Glomerular endothelial cell (primary cell): ENCODE results near the gene DNAH1. TPM values are rescaled to one million over a fixed set of nuclear protein-coding genes. Genes with fewer than 3 reads are reported as not detected.
"Not testable (repeated sequence)": the region's sequence is repeated elsewhere in the genome, so short reads cannot be mapped to it uniquely, and the experiment has no call there.

Source experiments
- DNase-seq: peaks from one replicate; pipeline ENCODE4 v3.0.0-alpha.2; 2011; ENCODE audit warnings: low read depth, low spot score; ENCODE audit errors: extremely low read depth
- total RNA-seq: library from RNA; depleted of rRNA; stranded (reverse); fragments of >200 nt; gene quantifications from 2 replicates; pipeline ENCODE4 v1.2.3, GENCODE V29; 2015

Gene DNAH1
- 3.2 and 9.9 TPM in 2 replicates for total RNA-seq

DNA sequence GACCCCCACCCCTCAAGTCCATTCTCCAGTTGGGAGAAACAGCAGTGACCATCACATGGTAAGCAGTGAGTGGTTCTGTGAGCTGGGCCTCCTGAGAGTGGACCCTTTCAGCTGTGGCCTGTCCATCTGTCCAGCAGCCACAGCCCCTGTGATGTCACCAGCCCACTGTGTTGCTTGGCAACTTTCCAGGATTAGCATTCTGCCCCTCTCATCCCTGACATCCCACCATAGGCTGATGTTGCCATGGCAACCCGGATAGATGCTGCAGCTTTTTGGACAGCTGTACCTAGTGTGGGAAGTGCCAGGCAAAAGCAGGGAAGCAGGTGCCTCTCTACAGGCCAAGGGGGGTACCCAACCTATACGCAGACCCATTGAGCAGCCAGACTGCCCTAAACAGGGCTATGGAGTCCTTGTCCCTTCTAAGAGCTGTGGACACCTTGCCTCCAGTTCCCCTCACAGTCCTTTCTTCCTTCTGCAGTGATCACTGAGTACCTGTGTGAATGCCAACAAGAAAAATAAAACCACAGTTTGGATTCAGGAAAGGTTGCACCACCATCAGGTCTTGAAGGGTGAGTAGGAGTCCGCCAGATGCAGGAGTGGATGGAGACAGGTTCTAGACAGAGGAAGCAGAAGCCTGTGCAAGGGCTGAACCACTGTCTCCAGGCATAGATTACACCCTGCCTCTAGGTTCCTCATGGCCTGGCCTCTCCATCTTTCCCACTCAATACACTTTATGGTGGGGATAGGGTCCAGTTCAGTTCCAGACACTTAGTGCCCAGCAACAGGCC is at the start of gene DNAH1:
Gene DNAH1 (plus strand): TSS at position 343 of the 788 bp plus-strand sequence. CDS start 6,124 bp downstream, outside the sequence.
- no peak for DNase-seq

DNA sequence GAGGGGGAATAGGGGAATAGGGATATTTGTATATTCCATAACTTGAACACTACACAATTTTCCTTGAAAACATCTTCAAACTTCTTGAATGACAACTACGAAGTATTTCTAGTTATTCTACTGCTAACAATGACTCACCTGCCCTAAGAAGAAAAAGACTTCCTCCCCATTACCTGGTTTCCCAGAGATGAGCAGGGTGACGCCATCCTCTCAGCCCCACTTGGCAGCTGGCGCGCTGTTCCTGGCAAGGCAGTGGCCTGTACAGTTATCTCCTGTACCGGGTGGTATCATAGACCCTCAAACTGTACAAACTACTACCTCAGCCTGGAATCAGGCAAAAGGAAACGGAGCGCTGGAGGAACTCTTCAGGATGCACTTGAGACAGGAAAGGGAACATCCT is 48.1 kb upstream of the DNAH1 start:
- DNase-seq: no peak

DNA sequence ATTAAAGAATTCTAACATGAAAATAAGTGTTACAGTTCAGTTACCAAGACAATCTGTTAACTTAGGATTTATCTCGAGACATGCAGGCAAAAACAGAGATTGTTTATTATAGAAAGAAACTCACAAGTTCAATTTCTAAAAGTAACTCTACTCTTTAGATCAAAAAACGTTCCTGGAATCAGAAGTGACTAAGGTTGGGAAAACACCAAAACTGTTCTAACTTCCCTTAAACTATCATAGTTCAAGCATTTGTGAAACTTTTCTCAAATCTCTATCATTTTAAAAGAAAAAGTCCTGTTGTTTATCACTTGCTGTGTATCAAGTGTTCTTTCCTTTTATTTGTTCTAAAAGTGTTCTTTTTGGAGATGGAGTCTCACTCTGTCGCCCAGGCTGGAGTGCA is 46.3 kb upstream of the DNAH1 start:
- no peak for DNase-seq

DNA sequence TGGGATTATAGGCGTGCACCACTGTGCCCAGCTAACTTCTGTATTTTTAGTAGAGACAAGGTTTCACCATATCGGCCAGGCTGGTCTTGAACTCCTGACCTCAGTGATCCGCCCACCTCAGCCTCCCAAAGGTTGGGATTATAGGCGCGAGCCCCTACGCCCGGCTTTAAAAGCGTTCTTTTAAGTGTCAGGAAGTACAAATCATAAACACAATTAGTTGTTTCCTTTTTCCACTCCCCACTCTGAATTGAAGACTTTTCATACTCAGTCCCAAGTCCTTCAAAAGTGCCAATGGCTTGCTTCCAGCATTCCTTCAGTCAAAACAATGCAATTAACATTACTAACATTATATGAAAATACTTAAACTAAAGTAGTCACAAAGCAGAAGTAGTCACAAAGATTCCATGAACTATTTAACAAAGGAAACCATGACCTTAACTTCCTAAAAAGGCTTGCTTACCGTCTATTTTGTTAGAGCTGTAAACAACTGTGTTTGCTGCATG is 45.8 kb upstream of the DNAH1 start:
- DNase-seq: no peak

DNA sequence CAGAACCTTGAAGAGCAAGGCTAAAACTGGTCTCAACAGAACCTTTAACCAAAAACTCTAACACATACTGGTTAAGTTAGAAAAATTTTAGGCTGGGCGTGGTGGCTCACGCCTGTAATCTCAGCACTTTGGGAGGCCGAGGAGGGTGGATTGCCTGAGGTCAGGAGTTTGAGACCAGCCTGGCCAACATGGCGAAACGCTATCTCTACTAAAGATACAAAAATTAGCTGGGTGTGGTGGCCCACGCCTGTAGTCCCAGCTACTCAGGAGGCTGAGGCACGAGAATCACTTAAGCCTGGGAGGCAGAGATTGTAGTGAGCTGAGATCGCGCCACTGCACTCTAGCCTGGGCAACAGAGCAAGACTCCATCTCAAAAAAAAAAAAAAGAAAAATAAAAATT is 43.9 kb upstream of the DNAH1 start:
- DNase-seq: not testable (repeated sequence)

DNA sequence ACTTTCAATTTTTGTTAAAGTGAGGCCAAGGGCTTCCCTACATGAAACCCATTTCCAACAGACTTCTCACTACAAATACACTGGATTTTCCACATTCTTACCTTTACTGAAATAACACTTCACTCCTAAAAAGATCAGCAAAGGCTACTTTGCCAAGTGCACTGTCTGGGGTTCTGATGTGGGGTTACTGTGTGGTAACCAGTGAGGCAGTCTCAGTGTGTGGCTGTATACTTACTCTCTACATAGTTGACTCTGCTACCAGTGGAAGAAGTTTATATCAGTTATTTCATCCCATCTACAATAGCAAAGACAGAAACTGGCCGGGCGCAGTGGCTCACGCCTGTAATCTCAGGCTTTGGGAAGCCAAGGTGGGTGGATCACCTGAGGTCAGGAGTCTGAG is 43.3 kb upstream of the DNAH1 start:
- no peak for DNase-seq

DNA sequence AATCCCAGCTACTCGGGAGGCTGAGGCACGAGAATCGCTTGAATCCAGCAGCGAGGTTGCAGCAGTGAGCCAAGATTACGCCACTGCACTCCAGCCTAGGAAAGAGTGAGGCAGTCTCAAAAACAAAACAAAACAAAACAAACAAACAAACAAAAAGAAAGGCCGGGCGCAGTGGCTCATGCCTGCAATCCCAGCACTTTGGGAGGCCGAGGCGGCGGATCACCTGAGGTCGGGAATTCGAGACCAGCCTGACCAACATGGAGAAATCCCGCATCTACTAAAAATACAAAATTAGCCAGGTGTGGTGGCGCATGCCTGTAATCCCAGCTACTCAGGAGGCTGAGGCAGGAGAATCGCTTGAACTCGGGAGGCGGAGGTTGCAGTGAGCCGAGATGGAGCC is 41.3 kb upstream of the DNAH1 start:
- not testable (repeated sequence) for DNase-seq

DNA sequence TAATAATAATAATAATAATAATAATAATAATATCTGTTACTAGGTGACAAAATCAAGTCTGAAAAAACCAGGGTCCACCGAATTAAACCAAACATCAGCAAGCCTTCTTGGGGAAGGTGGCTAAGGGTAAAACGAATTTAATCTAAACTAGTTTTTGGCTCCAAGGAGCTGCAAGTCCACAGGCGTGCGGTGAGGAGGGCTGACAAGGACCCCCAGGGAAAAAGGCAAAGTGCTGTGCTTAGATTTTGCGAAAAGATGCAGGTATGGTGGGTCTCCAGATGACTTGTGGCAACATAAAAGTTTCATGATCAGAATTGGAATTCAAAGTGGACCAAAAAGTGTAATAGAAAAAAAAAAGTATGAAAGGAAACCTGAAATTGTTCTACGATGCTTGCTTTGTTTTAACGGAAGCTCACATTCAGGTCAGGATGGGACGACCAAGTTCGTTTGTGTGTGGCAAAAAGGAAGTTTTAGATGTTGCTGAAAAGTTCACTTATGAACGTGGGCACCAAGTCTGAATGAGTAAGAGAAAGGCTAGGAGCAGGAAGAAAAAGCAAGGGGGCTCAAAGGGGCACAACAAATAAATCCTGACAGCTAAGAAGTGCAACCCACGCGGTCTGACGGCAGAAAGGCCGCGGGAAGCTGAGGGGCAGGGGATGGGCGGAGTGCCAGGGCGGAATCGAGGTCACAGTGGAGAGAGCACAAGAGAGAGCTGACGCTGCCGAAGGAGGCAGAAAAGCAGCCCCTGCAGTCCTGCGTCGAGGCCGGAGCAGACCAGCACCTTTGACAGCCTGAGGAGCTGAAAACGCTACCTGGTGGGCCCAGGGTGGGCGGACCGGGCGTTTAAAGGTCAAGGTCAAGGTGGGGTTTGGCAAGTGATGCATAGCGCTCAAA is 38.8 kb upstream of the DNAH1 start:
- no peak for DNase-seq

DNA sequence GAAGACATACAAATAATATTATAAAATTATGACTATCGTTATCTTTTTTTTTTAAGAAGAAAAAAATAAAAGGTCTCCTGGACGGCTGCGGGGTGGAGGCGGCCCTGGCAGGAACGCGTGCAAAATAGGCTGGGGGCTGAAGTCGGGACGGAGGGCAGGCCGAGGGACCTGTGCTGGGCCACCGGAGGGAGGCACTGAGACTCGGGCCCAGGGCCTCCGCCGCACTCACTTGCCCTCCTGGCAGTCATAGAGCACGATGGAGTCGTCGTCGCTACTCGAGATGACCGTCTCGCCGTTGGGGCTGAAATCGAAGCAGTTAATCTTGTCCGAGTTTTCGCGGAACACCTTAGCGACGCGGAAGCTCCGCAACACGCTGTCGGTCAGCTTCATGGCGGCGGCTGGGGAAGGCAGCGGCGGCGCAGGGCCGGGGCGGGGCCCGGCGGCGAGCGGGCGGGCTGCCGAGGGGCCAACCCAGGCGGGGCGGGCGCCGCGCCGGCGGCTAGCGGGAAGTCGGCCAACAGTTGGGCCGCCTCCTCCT is 38.1 kb upstream of the DNAH1 start:
- DNase-seq: no peak

DNA sequence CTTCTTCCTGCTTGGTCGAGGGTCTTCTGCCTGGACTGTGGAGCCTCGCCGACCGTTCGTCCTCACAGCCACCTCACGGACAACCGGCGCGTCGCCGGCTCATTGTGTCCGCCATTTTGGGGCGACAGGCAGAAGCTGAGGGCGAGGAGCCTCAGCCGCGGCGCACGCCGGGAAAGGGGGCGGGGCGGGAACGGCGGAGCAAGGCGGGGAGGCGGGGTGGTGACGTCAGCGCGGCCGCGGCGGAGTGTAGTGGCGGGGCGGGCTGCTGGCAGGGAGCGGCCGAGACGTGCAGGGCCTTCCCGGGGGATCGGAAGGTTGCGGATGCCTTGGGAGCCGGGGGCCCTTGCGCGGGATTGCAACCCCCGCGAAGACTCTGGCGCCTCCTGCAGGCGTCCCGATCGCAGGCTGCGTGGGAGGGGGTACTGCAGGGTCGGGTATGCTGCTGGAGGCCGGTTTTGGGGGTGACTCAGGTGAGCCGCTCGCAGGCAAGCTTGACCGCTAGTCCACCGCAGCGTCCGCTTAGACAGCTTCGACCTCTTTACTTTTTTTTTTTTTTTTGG is 37.5 kb upstream of the DNAH1 start, which contains the start of gene WDR82:
Gene WDR82 (minus strand): TSS at position 140 of the 560 bp plus-strand sequence. CDS start 288 bp downstream, outside the sequence.
- no peak for DNase-seq

DNA sequence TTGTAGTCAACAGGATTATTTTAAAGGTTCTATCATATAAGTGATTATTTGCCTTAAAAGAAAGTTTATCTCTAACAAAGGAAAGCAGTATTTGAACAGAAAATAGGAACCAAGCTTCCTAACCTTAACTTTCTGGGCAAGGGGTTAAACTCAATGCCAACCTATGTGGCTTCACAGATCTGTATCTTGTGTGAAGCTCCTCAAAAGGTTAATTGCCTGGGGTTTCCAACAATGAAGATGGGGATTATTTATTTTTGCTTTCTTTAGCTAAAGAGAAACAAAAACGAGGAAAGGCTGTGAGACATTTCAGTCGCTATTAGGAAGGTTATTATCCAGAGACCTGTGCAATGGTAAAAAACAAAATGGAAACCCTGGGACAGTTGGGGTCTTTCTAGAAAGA is 36.5 kb upstream of the DNAH1 start:
- DNase-seq: no peak

DNA sequence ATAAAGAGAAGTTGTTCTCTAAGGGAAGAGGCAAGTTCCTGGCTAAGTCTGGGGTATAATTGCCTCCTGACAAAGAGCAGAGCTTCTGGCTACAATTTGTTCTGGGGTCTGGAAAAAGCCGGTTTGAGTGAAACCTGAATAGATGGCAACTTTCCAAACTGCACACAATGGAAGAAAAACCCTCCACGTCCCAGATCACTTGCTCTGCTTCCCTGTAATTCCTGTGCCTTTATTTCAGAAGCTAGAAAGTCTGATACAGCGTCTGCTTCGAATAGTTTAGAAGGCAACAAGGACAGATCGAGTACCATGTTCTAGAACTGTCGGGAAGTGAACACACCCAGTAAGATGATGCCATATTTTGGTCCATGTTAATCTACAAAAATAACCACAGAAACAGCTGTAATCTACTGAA is 36.1 kb upstream of the DNAH1 start:
- DNase-seq: no peak

DNA sequence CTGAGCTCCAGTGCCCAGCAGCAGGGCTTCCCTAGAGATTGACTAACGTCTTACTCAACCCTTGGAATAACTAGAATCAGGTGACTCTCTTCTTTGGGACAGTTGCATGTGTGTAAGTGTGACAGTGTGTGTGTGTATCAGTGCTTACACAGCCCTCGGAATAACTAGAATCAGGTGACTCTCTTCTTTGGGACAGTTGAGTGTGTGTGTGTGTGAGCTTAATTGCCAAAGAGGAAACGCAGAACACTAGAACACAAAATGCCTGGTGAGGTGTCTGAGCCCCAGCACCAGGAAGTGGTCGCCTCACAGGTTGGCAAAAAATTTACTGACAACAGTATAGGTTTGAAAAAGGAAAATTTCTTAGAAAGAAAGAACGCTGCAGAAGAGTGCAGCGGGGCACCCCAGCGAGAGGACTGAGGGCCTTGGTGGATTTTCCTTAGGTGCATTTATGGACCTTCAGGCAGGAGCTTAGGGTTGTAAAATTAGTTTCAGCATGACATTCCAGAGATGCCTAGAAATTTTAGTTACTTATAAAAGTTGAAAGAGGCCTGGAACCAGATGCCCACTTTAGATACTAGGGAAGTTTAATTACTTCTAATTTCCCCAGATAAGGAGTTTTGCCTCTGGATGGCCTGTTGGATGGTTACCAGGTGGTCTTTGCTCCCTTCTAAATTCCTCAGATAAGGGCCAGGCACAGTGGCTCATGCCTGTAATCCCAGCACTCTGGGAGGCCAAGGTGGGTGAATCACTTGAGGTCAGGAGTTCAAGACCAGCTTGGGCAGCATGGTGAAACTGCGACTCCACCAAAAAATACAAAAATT is 33.9 kb upstream of the DNAH1 start:
- DNase-seq: no peak

DNA sequence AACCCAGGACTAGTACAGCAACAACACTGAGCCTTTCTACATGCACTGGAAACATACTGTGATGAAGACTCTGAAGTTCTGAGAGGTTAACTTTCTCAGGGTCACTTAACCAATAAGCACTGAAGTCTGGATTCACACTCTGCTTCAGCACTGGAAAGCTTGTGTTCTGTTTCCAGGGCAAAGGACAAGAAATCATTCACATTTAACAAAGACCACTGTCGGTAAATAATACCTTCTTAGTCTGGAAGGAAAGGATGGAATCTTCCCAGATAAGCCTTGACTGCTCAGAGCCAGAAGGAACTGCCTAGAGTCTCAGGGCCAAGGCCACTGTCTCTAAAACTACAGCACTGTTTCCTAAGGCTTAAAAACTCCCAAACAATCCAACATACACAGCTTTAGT is 32.8 kb upstream of the DNAH1 start:
- no peak for DNase-seq

DNA sequence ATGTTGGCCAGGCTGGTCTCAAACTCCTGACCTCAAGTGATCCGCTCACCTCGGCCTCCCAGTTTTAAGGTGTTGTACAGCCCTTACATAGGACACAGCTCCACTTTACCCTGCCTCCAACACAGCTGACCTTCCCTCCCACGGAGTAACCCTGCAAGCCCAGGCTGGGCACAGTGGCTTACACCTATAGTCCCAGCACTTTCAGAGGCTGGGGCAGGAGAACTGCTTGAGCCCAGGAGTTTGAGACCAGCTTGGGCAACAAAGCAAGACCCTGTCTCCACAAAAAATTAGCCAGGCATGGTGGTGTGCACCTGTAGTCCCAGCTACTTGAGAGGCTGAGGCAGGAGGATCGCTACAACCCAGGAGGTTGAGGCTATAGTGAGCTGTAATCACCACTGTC is 32.1 kb upstream of the DNAH1 start:
- DNase-seq: not testable (repeated sequence)

DNA sequence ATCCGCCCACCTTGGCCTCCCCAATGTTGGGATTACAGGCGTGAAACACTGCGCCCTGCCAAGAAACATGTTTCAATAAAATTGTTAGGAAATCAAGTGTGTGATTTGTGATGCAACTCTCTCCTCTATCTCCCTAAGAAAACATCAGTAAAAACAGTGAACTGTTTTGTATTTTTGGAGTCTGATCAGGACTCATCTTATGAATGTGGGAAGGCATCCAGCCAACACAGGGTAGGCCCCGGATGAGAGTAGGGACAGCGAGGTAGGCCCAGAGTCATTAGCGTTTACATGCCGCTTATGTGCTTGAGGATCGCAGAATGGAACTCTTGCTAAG is 29.4 kb upstream of the DNAH1 start:
- DNase-seq: no peak

DNA sequence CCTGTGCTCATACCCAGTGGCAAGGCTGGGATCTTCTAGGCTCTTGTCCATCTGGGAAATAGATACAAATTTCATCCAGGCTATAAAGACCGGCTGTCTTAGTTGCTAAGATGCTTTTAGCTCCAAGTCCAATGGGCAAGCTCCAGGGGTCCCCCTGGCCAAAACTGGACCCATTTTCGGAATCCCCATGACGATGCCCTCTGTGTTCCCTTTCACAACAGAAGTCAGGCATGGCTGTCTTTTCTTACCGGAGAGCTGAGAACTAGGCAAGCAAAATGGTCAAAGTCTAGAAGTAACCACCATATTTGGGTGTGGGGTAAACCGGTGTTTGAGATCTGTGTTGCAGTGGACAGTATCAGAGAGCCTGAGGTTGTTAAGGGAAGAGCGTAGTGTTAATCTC is 27.4 kb upstream of the DNAH1 start:
- DNase-seq: no peak

DNA sequence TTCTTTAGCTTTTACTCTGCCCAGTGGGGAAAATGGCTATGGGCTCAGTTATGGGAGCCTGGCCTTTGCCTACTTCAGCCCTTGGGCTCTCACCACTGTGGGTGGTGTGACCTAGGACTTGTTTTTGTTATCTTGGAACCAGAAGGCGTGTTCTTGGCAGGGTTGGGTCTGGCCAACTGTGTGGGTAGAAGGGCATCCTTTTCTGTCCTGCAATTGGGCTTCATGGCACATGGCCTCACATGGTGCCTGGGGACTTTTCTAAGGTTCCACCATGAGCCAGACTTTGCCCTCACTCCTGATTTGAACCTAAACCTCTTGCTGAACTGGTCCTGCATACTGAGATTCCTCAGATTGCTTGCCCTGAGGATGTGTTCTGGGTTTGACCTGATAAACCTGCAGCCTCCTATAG is 26.8 kb upstream of the DNAH1 start:
- no peak for DNase-seq

DNA sequence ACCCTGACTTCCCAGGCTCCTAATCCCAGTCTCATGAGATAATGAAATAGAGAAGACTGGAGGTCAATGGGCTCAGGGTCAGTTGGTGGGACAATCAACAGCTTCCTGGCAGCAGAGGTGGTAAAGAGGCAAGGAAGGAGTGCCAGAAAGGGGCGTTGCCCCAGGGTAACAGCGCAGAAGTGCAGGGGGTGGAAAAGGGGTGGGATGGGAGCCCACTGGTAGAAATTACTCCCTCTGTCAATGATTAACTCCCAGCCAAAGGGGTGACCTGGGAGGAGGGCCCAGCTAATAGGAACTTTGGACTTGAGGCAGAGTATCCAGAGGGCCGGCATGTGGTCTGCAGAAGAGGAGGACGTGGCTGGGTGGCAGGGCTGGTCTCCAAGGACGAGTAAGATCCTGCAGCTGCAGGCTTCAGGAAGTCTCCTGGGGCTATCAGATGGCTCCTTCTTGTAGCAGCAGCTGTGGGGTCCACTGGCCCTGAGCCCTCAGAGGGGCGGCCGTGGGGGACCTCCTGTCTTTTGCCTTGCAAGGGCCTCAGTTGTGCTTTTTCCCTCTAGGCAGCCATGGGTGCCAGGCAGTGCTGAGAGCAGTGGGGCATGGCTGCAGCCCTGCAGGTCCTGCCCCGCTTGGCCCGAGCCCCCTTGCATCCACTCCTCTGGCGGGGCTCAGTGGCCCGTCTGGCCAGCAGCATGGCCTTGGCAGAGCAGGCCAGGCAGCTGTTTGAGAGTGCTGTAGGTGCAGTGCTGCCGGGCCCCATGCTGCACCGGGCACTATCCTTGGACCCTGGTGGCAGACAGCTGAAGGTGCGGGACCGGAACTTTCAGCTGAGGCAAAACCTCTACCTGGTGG is 26.1 kb upstream of the DNAH1 start:
- no peak for DNase-seq
